HEK293T (cell line): ENCODE results near the gene SLC6A7.

ENCODE experiments used
- BHLHE40 ChIP-seq: fragments of 450-650 bp; IDR thresholded peaks from 2 replicates; pipeline ENCODE4 v1.6.1; 2016; ENCODE audit warnings: mild to moderate bottlenecking, moderate library complexity, borderline replicate concordance
- ELF4 ChIP-seq: fragments of 450-650 bp; IDR thresholded peaks from 2 replicates; pipeline ENCODE4 v1.6.1; 2017; ENCODE audit warnings: antibody characterized with exemption
- FOXK2 ChIP-seq: fragments of 450-650 bp; IDR thresholded peaks from 2 replicates; pipeline ENCODE4 v1.6.1; 2016; ENCODE audit warnings: mild to moderate bottlenecking
- FOXM1 ChIP-seq: fragments of 450-650 bp; IDR thresholded peaks from 2 replicates; pipeline ENCODE4 v1.6.1; 2017; ENCODE audit warnings: mild to moderate bottlenecking, borderline replicate concordance
- PKNOX1 ChIP-seq: fragments of 450-650 bp; IDR thresholded peaks from 2 replicates; pipeline ENCODE4 v1.6.1; 2016
- SP1 ChIP-seq: fragments of 450-650 bp; IDR thresholded peaks from 2 replicates; pipeline ENCODE4 v1.6.1; 2017
- SUZ12 ChIP-seq: fragments of 450-650 bp; IDR thresholded peaks from 2 replicates; pipeline ENCODE4 v1.6.1; 2016; ENCODE audit warnings: mild to moderate bottlenecking
- ZNF384 ChIP-seq: fragments of 450-650 bp; IDR thresholded peaks from 2 replicates; pipeline ENCODE4 v1.6.1; 2016

- no peak for TF ChIP-seq SUZ12
- TF ChIP-seq FOXM1, result no peak
- no peak for TF ChIP-seq SP1
- TF ChIP-seq PKNOX1, result no peak
- no peak for TF ChIP-seq FOXK2
- no peak for TF ChIP-seq ELF4
- no peak for TF ChIP-seq BHLHE40
- TF ChIP-seq ZNF384, result no peak
Observed at GRCh38 chr5:150164211-150164980, 25.5 kb upstream of the SLC6A7 start.
